Hair follicle dermal papilla cell (primary cell): ENCODE measurements around the gene FAM3C. TPM values are rescaled to one million over a fixed set of nuclear protein-coding genes. Genes with fewer than 3 reads are reported as not detected.

Experiments
- total RNA-seq: library from RNA; depleted of rRNA; stranded (reverse); fragments of >200 nt; gene quantifications from 2 replicates; pipeline ENCODE4 v1.2.3, GENCODE V29; 2012

The FAM3C gene, protein sequence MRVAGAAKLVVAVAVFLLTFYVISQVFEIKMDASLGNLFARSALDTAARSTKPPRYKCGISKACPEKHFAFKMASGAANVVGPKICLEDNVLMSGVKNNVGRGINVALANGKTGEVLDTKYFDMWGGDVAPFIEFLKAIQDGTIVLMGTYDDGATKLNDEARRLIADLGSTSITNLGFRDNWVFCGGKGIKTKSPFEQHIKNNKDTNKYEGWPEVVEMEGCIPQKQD
- 57.4 and 71.1 TPM in 2 replicates for total RNA-seq

GRCh38 chr7:121395961-121396757 lies at the start of gene FAM3C:
FAM3C (minus strand) TSS chr7:121396308; CDS start chr7:121382969, 13,339 bp downstream.

GRCh38 chr7:121328508-121329190 lies 67.5 kb downstream of the FAM3C start, which contains the start of gene WNT16:
WNT16 (plus strand) TSS chr7:121329000; CDS start chr7:121329293, 293 bp downstream.

Other genes starting within 250 kb of the FAM3C start
- gene WNT16, start 67.3 kb downstream of the FAM3C start, total RNA-seq, result 5.2 and 5.7 TPM in 2 replicates